GM19438 (cell line): ENCODE results near the gene PLD1.

Experiments
- ATAC-seq: cut with Tn5 transposase; IDR thresholded peaks from one replicate; pipeline ENCODE4 v1.9.1; 2021; ENCODE audit warnings: low read depth; ENCODE audit not compliant: unreplicated experiment

PLD1 gene

GRCh38 chr3:171776411-171776810, 33.9 kb downstream of the PLD1 start:
- ATAC-seq = no peak

GRCh38 chr3:171775943-171776342, 34.3 kb downstream of the PLD1 start:
- ATAC-seq = no peak

- no peak for ATAC-seq
Measured at GRCh38 chr3:171774521-171774920, 35.8 kb downstream of the PLD1 start.

GRCh38 chr3:171772427-171773056, 37.7 kb downstream of the PLD1 start:
- no peak for ATAC-seq

- no peak for ATAC-seq
Measured at GRCh38 chr3:171770689-171771620, 39.3 kb downstream of the PLD1 start.

- no peak for ATAC-seq
Measured at GRCh38 chr3:171769461-171769860, 40.8 kb downstream of the PLD1 start.

- ATAC-seq = no peak
Measured at GRCh38 chr3:171768986-171769385, 41.3 kb downstream of the PLD1 start.

GRCh38 chr3:171768281-171768900, 41.9 kb downstream of the PLD1 start:
- no peak for ATAC-seq

- ATAC-seq = no peak
Measured at GRCh38 chr3:171765511-171765887, 44.8 kb downstream of the PLD1 start.

GRCh38 chr3:171763392-171763791, 46.9 kb downstream of the PLD1 start:
- ATAC-seq = no peak

- ATAC-seq = no peak
Measured at GRCh38 chr3:171760477-171760876, 49.8 kb downstream of the PLD1 start.

- no peak for ATAC-seq
Measured at GRCh38 chr3:171758109-171758508, 52.2 kb downstream of the PLD1 start.

- no peak for ATAC-seq
Measured at GRCh38 chr3:171757361-171758034, 52.8 kb downstream of the PLD1 start.

- no peak for ATAC-seq
Measured at GRCh38 chr3:171755656-171756055, 54.6 kb downstream of the PLD1 start.

- no peak for ATAC-seq
Measured at GRCh38 chr3:171755015-171755589, 55.2 kb downstream of the PLD1 start.

- no peak for ATAC-seq
Measured at GRCh38 chr3:171753665-171754408, 56.4 kb downstream of the PLD1 start.

GRCh38 chr3:171753025-171753472, 57.2 kb downstream of the PLD1 start:
- ATAC-seq = no peak

- ATAC-seq = peak; percentile 81
Measured at GRCh38 chr3:171752329-171752728, 58.0 kb downstream of the PLD1 start.

- ATAC-seq = no peak
Measured at GRCh38 chr3:171749124-171749523, 61.2 kb downstream of the PLD1 start.
